SK-N-SH treated with all-trans-retinoic acid at 6 μM for 48 hours (cell line): ENCODE results near the gene FAM118A.

Source experiments
- TOX ChIP-seq: fragments of 250-450 bp; sonication (Bioruptor Pico); IDR thresholded peaks from 2 replicates; pipeline ENCODE4 v1.8.0; 2021; ENCODE audit warnings: mild to moderate bottlenecking, moderate library complexity, borderline replicate concordance
- ZFP3 ChIP-seq: fragments of 250-450 bp; sonication (Bioruptor Pico); IDR thresholded peaks from 2 replicates; pipeline ENCODE4 v1.5.0; 2020; ENCODE audit warnings: mild to moderate bottlenecking, moderate library complexity
- ZFP30 ChIP-seq: fragments of 450-650 bp; formaldehyde crosslinking; IDR thresholded peaks from 2 replicates; pipeline ENCODE4 v1.5.0; 2022; ENCODE audit warnings: mild to moderate bottlenecking, moderate library complexity
- ZNF565 ChIP-seq: fragments of 450-650 bp; formaldehyde crosslinking; conservative IDR thresholded peaks from 2 replicates; pipeline ENCODE4 v1.5.0; 2020; ENCODE audit warnings: low read depth, mild to moderate bottlenecking, moderate library complexity
- ZNF70 ChIP-seq: fragments of 450-650 bp; formaldehyde crosslinking; IDR thresholded peaks from 2 replicates; pipeline ENCODE4 v1.5.0; 2020; ENCODE audit warnings: mild to moderate bottlenecking, moderate library complexity
- TF ChIP-seq, protein P1 (sequence below): fragments of 250-450 bp; sonication (Bioruptor Pico); IDR thresholded peaks from 2 replicates; pipeline ENCODE4 v1.8.0; 2020; ENCODE audit warnings: mild to moderate bottlenecking, moderate library complexity, borderline replicate concordance
- TF ChIP-seq, protein P2 (sequence below): fragments of 250-450 bp; sonication (Bioruptor Pico); IDR thresholded peaks from 2 replicates; pipeline ENCODE4 v1.5.1; 2021; ENCODE audit warnings: mild to moderate bottlenecking, moderate library complexity

GRCh38 chr22:45292731-45293442 lies 16.8 kb upstream of the FAM118A start:
- TF ChIP-seq ZFP30 (CRISPR knock-in tag) = no peak
- TF ChIP-seq, protein P1, sequence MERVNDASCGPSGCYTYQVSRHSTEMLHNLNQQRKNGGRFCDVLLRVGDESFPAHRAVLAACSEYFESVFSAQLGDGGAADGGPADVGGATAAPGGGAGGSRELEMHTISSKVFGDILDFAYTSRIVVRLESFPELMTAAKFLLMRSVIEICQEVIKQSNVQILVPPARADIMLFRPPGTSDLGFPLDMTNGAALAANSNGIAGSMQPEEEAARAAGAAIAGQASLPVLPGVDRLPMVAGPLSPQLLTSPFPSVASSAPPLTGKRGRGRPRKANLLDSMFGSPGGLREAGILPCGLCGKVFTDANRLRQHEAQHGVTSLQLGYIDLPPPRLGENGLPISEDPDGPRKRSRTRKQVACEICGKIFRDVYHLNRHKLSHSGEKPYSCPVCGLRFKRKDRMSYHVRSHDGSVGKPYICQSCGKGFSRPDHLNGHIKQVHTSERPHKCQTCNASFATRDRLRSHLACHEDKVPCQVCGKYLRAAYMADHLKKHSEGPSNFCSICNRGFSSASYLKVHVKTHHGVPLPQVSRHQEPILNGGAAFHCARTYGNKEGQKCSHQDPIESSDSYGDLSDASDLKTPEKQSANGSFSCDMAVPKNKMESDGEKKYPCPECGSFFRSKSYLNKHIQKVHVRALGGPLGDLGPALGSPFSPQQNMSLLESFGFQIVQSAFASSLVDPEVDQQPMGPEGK (CRISPR knock-in tag) = no peak
- TF ChIP-seq ZFP3 = no peak
- TF ChIP-seq ZNF565 (CRISPR knock-in tag) = no peak
- no peak for TF ChIP-seq ZNF70 (CRISPR knock-in tag)
- TF ChIP-seq, protein P2, sequence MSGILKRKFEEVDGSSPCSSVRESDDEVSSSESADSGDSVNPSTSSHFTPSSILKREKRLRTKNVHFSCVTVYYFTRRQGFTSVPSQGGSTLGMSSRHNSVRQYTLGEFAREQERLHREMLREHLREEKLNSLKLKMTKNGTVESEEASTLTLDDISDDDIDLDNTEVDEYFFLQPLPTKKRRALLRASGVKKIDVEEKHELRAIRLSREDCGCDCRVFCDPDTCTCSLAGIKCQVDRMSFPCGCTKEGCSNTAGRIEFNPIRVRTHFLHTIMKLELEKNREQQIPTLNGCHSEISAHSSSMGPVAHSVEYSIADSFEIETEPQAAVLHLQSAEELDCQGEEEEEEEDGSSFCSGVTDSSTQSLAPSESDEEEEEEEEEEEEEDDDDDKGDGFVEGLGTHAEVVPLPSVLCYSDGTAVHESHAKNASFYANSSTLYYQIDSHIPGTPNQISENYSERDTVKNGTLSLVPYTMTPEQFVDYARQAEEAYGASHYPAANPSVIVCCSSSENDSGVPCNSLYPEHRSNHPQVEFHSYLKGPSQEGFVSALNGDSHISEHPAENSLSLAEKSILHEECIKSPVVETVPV (CRISPR knock-in tag) = no peak
- no peak for TF ChIP-seq TOX (CRISPR knock-in tag)
